ENCODE measurements around the gene FAM216B. TPM values are rescaled to one million over a fixed set of nuclear protein-coding genes. Genes with fewer than 3 reads are reported as not detected.

The FAM216B gene
- total RNA-seq, 6 experiments from 2014 or later, result not detected

- TF ChIP-seq POLR2A (IDR thresholded peaks at IDR 0.05) (no peak), CTCF (IDR thresholded peaks at IDR 0.05) (no peak)
- no peak overlapping the region for H3K27ac ChIP-seq
- intact Hi-C loops (cut with DNase I), result no loop called here
- H3K4me1 ChIP-seq, result peaks cover 0 to 12% (median 0%) of the 10 kb centered on the region in 4 donors
- WGBS (ENCODE audit: insufficient coverage, low coverage, low lambda C conversion rate, missing lambda C conversion rate), result 84% methylated on average over 2 of the region's 2 CpGs
- ATAC-seq (no peak), DNase-seq (no peak)
- no peaks in the 10 kb centered on the region for H3K27me3 ChIP-seq
- H3K9me3 ChIP-seq, result no peaks in the 10 kb centered on the region
- no peaks in the 10 kb centered on the region for H3K36me3 ChIP-seq
- no peak overlapping the region for H3K4me3 ChIP-seq
These were observed 23.5 kb upstream of the FAM216B start for GRCh38 chr13:42757678-42758420.

- no peaks in the 10 kb centered on the region for H3K36me3 ChIP-seq
- DNase-seq (no peak), ATAC-seq (peak in 3 of 4 donors; percentile 62 to 78 (median 63))
- 21% methylated on average over 3 of the region's 3 CpGs for WGBS (ENCODE audit: insufficient coverage, low coverage, low lambda C conversion rate, missing lambda C conversion rate)
- H3K27ac ChIP-seq, result no peak overlapping the region
- TF ChIP-seq CTCF (IDR thresholded peaks at IDR 0.05) (no peak), POLR2A (IDR thresholded peaks at IDR 0.05) (no peak)
- no peaks in the 10 kb centered on the region for H3K9me3 ChIP-seq
- H3K4me1 ChIP-seq, result peaks cover 0 to 12% (median 0%) of the 10 kb centered on the region in 4 donors
- intact Hi-C loops (cut with DNase I), result no loop called here
- no peaks in the 10 kb centered on the region for H3K27me3 ChIP-seq
- H3K4me3 ChIP-seq, result no peak overlapping the region
These were observed 22.9 kb upstream of the FAM216B start for GRCh38 chr13:42758515-42758914.

- no peak for ATAC-seq
- Histone ChIP-seq H3K27me3 (no peaks in the 10 kb centered on the region), H3K9me3 (no peaks in the 10 kb centered on the region), H3K27ac (no peak overlapping the region), H3K36me3 (no peaks in the 10 kb centered on the region), H3K4me1 (peaks cover 0 to 12% (median 0%) of the 10 kb centered on the region in 4 donors), H3K4me3 (no peak overlapping the region)
- intact Hi-C loops (cut with DNase I), result no loop called here
- WGBS (ENCODE audit: insufficient coverage, low coverage, low lambda C conversion rate, missing lambda C conversion rate), result 61% methylated on average over 5 of the region's 5 CpGs
- no peak for DNase-seq
- TF ChIP-seq POLR2A (IDR thresholded peaks at IDR 0.05), result no peak
- no peak for TF ChIP-seq CTCF (IDR thresholded peaks at IDR 0.05)
These were observed 20.4 kb upstream of the FAM216B start for GRCh38 chr13:42760951-42761350.

- no peak for DNase-seq
- no peak overlapping the region for H3K27ac ChIP-seq
- H3K4me3 ChIP-seq, result no peak overlapping the region
- TF ChIP-seq CTCF (IDR thresholded peaks at IDR 0.05) (no peak), POLR2A (IDR thresholded peaks at IDR 0.05) (no peak)
- H3K36me3 ChIP-seq, result no peaks in the 10 kb centered on the region
- intact Hi-C loops (cut with DNase I), result no loop called here
- H3K4me1 ChIP-seq, result peaks cover 0 to 12% (median 0%) of the 10 kb centered on the region in 4 donors
- WGBS (ENCODE audit: insufficient coverage, low coverage, low lambda C conversion rate, missing lambda C conversion rate), result 72% methylated on average over 3 of the region's 3 CpGs
- no peak for ATAC-seq
- H3K9me3 ChIP-seq, result no peaks in the 10 kb centered on the region
- H3K27me3 ChIP-seq, result no peaks in the 10 kb centered on the region
These were observed 19.1 kb upstream of the FAM216B start for GRCh38 chr13:42762251-42762650.
